Mesenchymal stem cell (in vitro differentiated cells and primary cell): ENCODE data around the gene JMJD4.

ENCODE experiments used
- DNase-seq: peaks from one replicate; pipeline ENCODE4 v3.0.0-alpha.2; 2013
- H2AFZ ChIP-seq: one replicate; pipeline ENCODE4 v1.6.1; 2013; ENCODE audit warnings: low read depth, mild to moderate bottlenecking, control low read depth, inconsistent platforms, low read length, moderate library complexity
- H2AK5ac ChIP-seq: 2 replicates; pipeline ENCODE4 v1.6.1; 2013; ENCODE audit warnings: low read length, moderate library complexity, mild to moderate bottlenecking, inconsistent platforms; ENCODE audit not compliant: severe bottlenecking
- H2BK120ac ChIP-seq: one replicate; pipeline ENCODE4 v1.6.1; 2013; ENCODE audit warnings: low read depth, mild to moderate bottlenecking, inconsistent platforms, low read length, moderate library complexity
- H2BK12ac ChIP-seq, 2 experiments: one replicate each; pipeline ENCODE4 v1.6.1; 2013; ENCODE audit warnings: inconsistent platforms in 2 of 2, low read length in 2 of 2, mild to moderate bottlenecking in 2 of 2, moderate library complexity in 2 of 2, control low read depth in 1 of 2
- H2BK15ac ChIP-seq: one replicate; pipeline ENCODE4 v1.6.1; 2013; ENCODE audit warnings: mild to moderate bottlenecking, low read depth, inconsistent platforms; ENCODE audit not compliant: poor library complexity, severe bottlenecking
- H2BK5ac ChIP-seq: 2 replicates; pipeline ENCODE4 v1.6.1; 2013; ENCODE audit warnings: low read depth, mild to moderate bottlenecking, low read length, control low read depth, inconsistent platforms; ENCODE audit not compliant: poor library complexity, severe bottlenecking
- H3K14ac ChIP-seq, 2 experiments: one replicate each; pipeline ENCODE4 v1.6.1; 2013; ENCODE audit warnings: inconsistent platforms in 2 of 2, low read length in 2 of 2, control low read depth in 1 of 2, mild to moderate bottlenecking in 1 of 2, moderate library complexity in 1 of 2
- H3K18ac ChIP-seq, 2 experiments: one replicate each; pipeline ENCODE4 v1.6.1; 2013; ENCODE audit warnings: inconsistent platforms in 2 of 2, low read length in 2 of 2, control low read depth in 1 of 2, low read depth in 1 of 2, mild to moderate bottlenecking in 1 of 2
- H3K23ac ChIP-seq, 2 experiments: one replicate each; pipeline ENCODE4 v1.6.1; 2013; ENCODE audit warnings: inconsistent platforms in 2 of 2, low read length in 2 of 2, mild to moderate bottlenecking in 2 of 2, moderate library complexity in 2 of 2, control low read depth in 1 of 2
- H3K27ac ChIP-seq: 2 replicates; pipeline ENCODE4 v1.5.1; 2013; ENCODE audit warnings: mild to moderate bottlenecking, moderate library complexity, low read length, control low read depth, inconsistent platforms; ENCODE audit not compliant: poor library complexity, severe bottlenecking
- H3K27me3 ChIP-seq, 2 experiments: 2 replicates each; pipeline versions ENCODE4 v1.6.1 to v1.7.0; 2013; ENCODE audit warnings: low read length in 2 of 2, mild to moderate bottlenecking in 2 of 2, moderate library complexity in 2 of 2, control low read depth in 1 of 2, inconsistent platforms in 1 of 2; ENCODE audit not compliant: control insufficient read depth in 1 of 2, insufficient read depth in 1 of 2
- H3K36me3 ChIP-seq, 2 experiments: 2 replicates each; pipeline versions ENCODE4 v1.6.1 to v1.7.0; 2013; ENCODE audit warnings: low read length in 2 of 2, control low read depth in 1 of 2, inconsistent platforms in 1 of 2, low read depth in 1 of 2, mild to moderate bottlenecking in 1 of 2; ENCODE audit not compliant: insufficient read depth in 2 of 2, control insufficient read depth in 1 of 2
- H3K4ac ChIP-seq, 2 experiments: one replicate each; pipeline ENCODE4 v1.6.1; 2013; ENCODE audit warnings: inconsistent platforms in 2 of 2, low read length in 2 of 2, mild to moderate bottlenecking in 2 of 2, moderate library complexity in 2 of 2, control low read depth in 1 of 2, low read depth in 1 of 2
- H3K4me1 ChIP-seq: 2 replicates; pipeline ENCODE4 v1.6.1; 2013; ENCODE audit warnings: low read depth, low read length, control low read depth; ENCODE audit not compliant: control insufficient read depth, insufficient read depth
- H3K4me2 ChIP-seq: 2 replicates; pipeline ENCODE4 v1.6.1; 2013; ENCODE audit warnings: low read length, mild to moderate bottlenecking, inconsistent platforms; ENCODE audit not compliant: poor library complexity, severe bottlenecking
- H3K4me3 ChIP-seq, 2 experiments: 2 replicates each; pipeline versions ENCODE4 v1.5.1 to v1.7.0; 2013; ENCODE audit warnings: low read length in 2 of 2, mild to moderate bottlenecking in 2 of 2, control low read depth in 1 of 2, low read depth in 1 of 2; ENCODE audit not compliant: insufficient read depth in 1 of 2
- H3K79me1 ChIP-seq: replicated peaks from 2 replicates; pipeline ENCODE4 v1.6.1; 2013; ENCODE audit warnings: mild to moderate bottlenecking, control low read depth, low read length, inconsistent platforms; ENCODE audit not compliant: poor library complexity, severe bottlenecking
- H3K9ac ChIP-seq: 2 replicates; pipeline ENCODE4 v1.7.0; 2013; ENCODE audit warnings: mild to moderate bottlenecking, low read length, moderate library complexity
- H3K9me3 ChIP-seq: 2 replicates; pipeline ENCODE4 v1.7.0; 2013; ENCODE audit warnings: mild to moderate bottlenecking, low read length; ENCODE audit not compliant: control insufficient read depth
- H4K8ac ChIP-seq: one replicate; pipeline ENCODE4 v1.6.1; 2013; ENCODE audit warnings: inconsistent platforms, mild to moderate bottlenecking, low read length, moderate library complexity
- H4K91ac ChIP-seq: one replicate; pipeline ENCODE4 v1.6.1; 2013; ENCODE audit warnings: mild to moderate bottlenecking, low read length, inconsistent platforms
- WGBS: methylation state at CpG from one replicate; pipeline ENCODE4 v1.1.7; 2013; ENCODE audit warnings: mixed read lengths; 5-methylcytosine and 5-hydroxymethylcytosine counted together

The JMJD4 gene

GRCh38 chr1:227780101-227781044, 45.3 kb upstream of the JMJD4 start:
- Histone ChIP-seq H3K27ac (no peak overlapping the region), H3K36me3 (peaks cover 11 to 33% of the 10 kb centered on the region in 2 experiments), H3K79me1 (peaks cover 11% of the 10 kb centered on the region), H3K4me2 (no peak overlapping the region), H3K23ac (no peak overlapping the region), H3K18ac (no peak overlapping the region), H3K4ac (no peak overlapping the region), H3K9me3 (no peaks in the 10 kb centered on the region), H3K14ac (no peak overlapping the region), H2AFZ (no peak overlapping the region), H4K8ac (no peak overlapping the region), H3K4me3 (no peak overlapping the region), H3K4me1 (peaks cover 34% of the 10 kb centered on the region), H3K27me3 (peaks cover 0 to under 1% of the 10 kb centered on the region in 2 experiments), H4K91ac (no peak overlapping the region), H2BK12ac (no peak overlapping the region), H2BK15ac (no peak overlapping the region), H3K9ac (no peak overlapping the region), H2BK5ac (no peak overlapping the region), H2BK120ac (no peak overlapping the region), H2AK5ac (no peak overlapping the region)
- no peak for DNase-seq
- 90% methylated on average over 23 of the region's 23 CpGs for WGBS

GRCh38 chr1:227779685-227780084, 44.6 kb upstream of the JMJD4 start:
- H2BK120ac ChIP-seq: no peak overlapping the region
- H4K8ac ChIP-seq: no peak overlapping the region
- H3K4ac ChIP-seq: no peak overlapping the region
- peaks cover 11% of the 10 kb centered on the region for H3K79me1 ChIP-seq
- no peak overlapping the region for H2AFZ ChIP-seq
- H2BK12ac ChIP-seq: no peak overlapping the region
- no peak for DNase-seq
- WGBS: 92% methylated on average over 6 of the region's 7 CpGs
- no peak overlapping the region for H4K91ac ChIP-seq
- H3K4me2 ChIP-seq: no peak overlapping the region
- H3K36me3 ChIP-seq: peaks cover 11 to 35% of the 10 kb centered on the region in 2 experiments
- no peak overlapping the region for H3K27ac ChIP-seq
- H3K4me3 ChIP-seq: no peak overlapping the region
- no peak overlapping the region for H3K18ac ChIP-seq
- peaks cover 40% of the 10 kb centered on the region for H3K4me1 ChIP-seq
- H2AK5ac ChIP-seq: no peak overlapping the region
- H3K23ac ChIP-seq: no peak overlapping the region
- no peaks in the 10 kb centered on the region for H3K27me3 ChIP-seq
- H3K9ac ChIP-seq: no peak overlapping the region
- H3K9me3 ChIP-seq: no peaks in the 10 kb centered on the region
- H3K14ac ChIP-seq: no peak overlapping the region
- H2BK15ac ChIP-seq: no peak overlapping the region
- no peak overlapping the region for H2BK5ac ChIP-seq

- H3K18ac ChIP-seq: no peak overlapping the region
- H3K4me2 ChIP-seq: no peak overlapping the region
- H3K79me1 ChIP-seq: peaks cover 14% of the 10 kb centered on the region
- WGBS: 96% methylated on average over 10 of the region's 10 CpGs
- H2BK15ac ChIP-seq: no peak overlapping the region
- H3K4ac ChIP-seq: no peak overlapping the region
- H2BK5ac ChIP-seq: no peak overlapping the region
- peaks cover 46% of the 10 kb centered on the region for H3K4me1 ChIP-seq
- H3K23ac ChIP-seq: no peak overlapping the region
- H3K9me3 ChIP-seq: no peaks in the 10 kb centered on the region
- H2AFZ ChIP-seq: no peak overlapping the region
- H4K91ac ChIP-seq: no peak overlapping the region
- H2BK12ac ChIP-seq: no peak overlapping the region
- no peak overlapping the region for H2BK120ac ChIP-seq
- no peak overlapping the region for H3K4me3 ChIP-seq
- H3K27ac ChIP-seq: peak overlapping the region; percentile 19
- peak overlapping the region; percentile 29 for H4K8ac ChIP-seq
- no peak overlapping the region for H3K9ac ChIP-seq
- no peak for DNase-seq
- H2AK5ac ChIP-seq: no peak overlapping the region
- H3K14ac ChIP-seq: peak overlapping the region in 1 of 2 experiments; percentile 18
- no peaks in the 10 kb centered on the region for H3K27me3 ChIP-seq
- H3K36me3 ChIP-seq: peaks cover 14 to 40% of the 10 kb centered on the region in 2 experiments
Observed at GRCh38 chr1:227779021-227779441, 43.9 kb upstream of the JMJD4 start.

- no peaks in the 10 kb centered on the region for H3K9me3 ChIP-seq
- H3K27ac ChIP-seq: no peak overlapping the region
- peak; percentile 10 for DNase-seq
- no peak overlapping the region for H3K4me3 ChIP-seq
- H3K14ac ChIP-seq: no peak overlapping the region
- H3K4ac ChIP-seq: no peak overlapping the region
- no peak overlapping the region for H2AK5ac ChIP-seq
- no peak overlapping the region for H2BK12ac ChIP-seq
- no peak overlapping the region for H4K8ac ChIP-seq
- no peak overlapping the region for H3K23ac ChIP-seq
- no peaks in the 10 kb centered on the region for H3K27me3 ChIP-seq
- WGBS: 81% methylated on average over 8 of the region's 8 CpGs
- H2BK15ac ChIP-seq: no peak overlapping the region
- no peak overlapping the region for H2BK5ac ChIP-seq
- H3K18ac ChIP-seq: no peak overlapping the region
- H3K79me1 ChIP-seq: peaks cover 17% of the 10 kb centered on the region
- H3K4me2 ChIP-seq: no peak overlapping the region
- no peak overlapping the region for H2AFZ ChIP-seq
- H3K36me3 ChIP-seq: peaks cover 18 to 41% of the 10 kb centered on the region in 2 experiments
- H3K4me1 ChIP-seq: peaks cover 51% of the 10 kb centered on the region
- H2BK120ac ChIP-seq: no peak overlapping the region
- H4K91ac ChIP-seq: no peak overlapping the region
- H3K9ac ChIP-seq: no peak overlapping the region
Observed at GRCh38 chr1:227778401-227778947, 43.4 kb upstream of the JMJD4 start.
